ENCODE measurements around the gene SIGLECL1. TPM values are rescaled to one million over a fixed set of nuclear protein-coding genes. Genes with fewer than 3 reads are reported as not detected.
"Not testable (repeated sequence)": the region's sequence is repeated elsewhere in the genome, so short reads cannot be mapped to it uniquely, and the experiment has no call there.

SIGLECL1 gene
- not detected in 2 replicates for total RNA-seq (2014; rRNA removed; shearing (Covaris generic))

- H3K27ac ChIP-seq, result no peak within 1 kb of the TSS
- peak; percentile 11 to 12 for DNase-seq
- no peaks in the 10 kb centered on the region for H3K27me3 ChIP-seq
- no peaks in the 10 kb centered on the region for H3K9me3 ChIP-seq (replicated peaks)
- no peak within 1 kb of the TSS for H3K4me3 ChIP-seq
- H3K36me3 ChIP-seq, result no peaks in the 10 kb centered on the region
- H3K4me1 ChIP-seq, result no peaks in the 10 kb centered on the region
Measured at GRCh38 chr19:51250786-51251467, at the start of gene SIGLECL1. SIGLECL1 (plus strand) TSS chr19:51251080; CDS start chr19:51264073, 12,993 bp downstream.

- Histone ChIP-seq H3K27me3 (0 out of 2 replicates have a peak, but pooled peaks cover 5% of the 10 kb centered on the region), H3K4me3 (no peak overlapping the region)
- DNase-seq, result no peak
Measured at GRCh38 chr19:51201712-51202111, 49.2 kb upstream of the SIGLECL1 start.

GRCh38 chr19:51203916-51204315 is 47.0 kb upstream of the SIGLECL1 start:
- Histone ChIP-seq H3K27me3 (0 out of 2 replicates have a peak, but pooled peaks cover 5% of the 10 kb centered on the region), H3K9me3 (replicated peaks) (no peaks in the 10 kb centered on the region)
- DNase-seq, result no peak

More at GRCh38 chr19:51201712-51202111, 49.2 kb upstream of the SIGLECL1 start:
- Histone ChIP-seq H3K27ac (no peak overlapping the region), H3K9me3 (replicated peaks) (no peaks in the 10 kb centered on the region), H3K36me3 (no peaks in the 10 kb centered on the region), H3K4me1 (no peaks in the 10 kb centered on the region)

GRCh38 chr19:51204321-51204720 is 46.6 kb upstream of the SIGLECL1 start:
- no peaks in the 10 kb centered on the region for H3K4me1 ChIP-seq
- no peaks in the 10 kb centered on the region for H3K36me3 ChIP-seq
- no peak overlapping the region for H3K27ac ChIP-seq
- no peaks in the 10 kb centered on the region for H3K9me3 ChIP-seq (replicated peaks)
- DNase-seq, result no peak
- H3K27me3 ChIP-seq, result 0 out of 2 replicates have a peak, but pooled peaks cover 5% of the 10 kb centered on the region
- H3K4me3 ChIP-seq, result no peak overlapping the region

More at GRCh38 chr19:51203916-51204315, 47.0 kb upstream of the SIGLECL1 start:
- H3K36me3 ChIP-seq, result no peaks in the 10 kb centered on the region
- H3K4me1 ChIP-seq, result no peaks in the 10 kb centered on the region
- H3K27ac ChIP-seq, result no peak overlapping the region
- no peak overlapping the region for H3K4me3 ChIP-seq

- Histone ChIP-seq H3K27me3 (no peaks in the 10 kb centered on the region), H3K9me3 (replicated peaks) (no peaks in the 10 kb centered on the region), H3K36me3 (no peaks in the 10 kb centered on the region), H3K4me3 (no peak overlapping the region), H3K4me1 (no peaks in the 10 kb centered on the region), H3K27ac (no peak overlapping the region)
- DNase-seq, result no peak
Measured at GRCh38 chr19:51207747-51208146, 43.1 kb upstream of the SIGLECL1 start.

- no peaks in the 10 kb centered on the region for H3K4me1 ChIP-seq
- no peaks in the 10 kb centered on the region for H3K27me3 ChIP-seq
- no peak overlapping the region for H3K4me3 ChIP-seq
Measured at GRCh38 chr19:51210191-51210784, 40.6 kb upstream of the SIGLECL1 start.

GRCh38 chr19:51210874-51211361 is 40.0 kb upstream of the SIGLECL1 start:
- H3K27ac ChIP-seq; H3K4me1 ChIP-seq; H3K9me3 ChIP-seq (replicated peaks); H3K27me3 ChIP-seq; H3K4me3 ChIP-seq; H3K36me3 ChIP-seq: not testable (repeated sequence)
- peak in 1 of 2 experiments; percentile 2 for DNase-seq

More at GRCh38 chr19:51210191-51210784, 40.6 kb upstream of the SIGLECL1 start:
- Histone ChIP-seq H3K27ac (no peak overlapping the region), H3K36me3 (no peaks in the 10 kb centered on the region), H3K9me3 (replicated peaks) (no peaks in the 10 kb centered on the region)
- DNase-seq, result no peak

- Histone ChIP-seq H3K27me3 (no peaks in the 10 kb centered on the region), H3K4me3 (no peak overlapping the region), H3K4me1 (no peaks in the 10 kb centered on the region), H3K27ac (no peak overlapping the region), H3K36me3 (no peaks in the 10 kb centered on the region), H3K9me3 (replicated peaks) (no peaks in the 10 kb centered on the region)
- DNase-seq, result no peak
Measured at GRCh38 chr19:51211833-51212232, 39.0 kb upstream of the SIGLECL1 start.

GRCh38 chr19:51219307-51219706 is 31.6 kb upstream of the SIGLECL1 start:
- no peak for DNase-seq
- Histone ChIP-seq H3K27me3 (no peaks in the 10 kb centered on the region), H3K9me3 (replicated peaks) (no peaks in the 10 kb centered on the region), H3K4me3 (no peak overlapping the region), H3K4me1 (no peaks in the 10 kb centered on the region), H3K36me3 (no peaks in the 10 kb centered on the region), H3K27ac (no peak overlapping the region)

- Histone ChIP-seq H3K27ac (no peak overlapping the region), H3K4me3 (no peak overlapping the region), H3K4me1 (no peaks in the 10 kb centered on the region), H3K9me3 (replicated peaks) (no peaks in the 10 kb centered on the region), H3K27me3 (no peaks in the 10 kb centered on the region), H3K36me3 (no peaks in the 10 kb centered on the region)
- DNase-seq, result no peak
Measured at GRCh38 chr19:51219971-51220370, 30.9 kb upstream of the SIGLECL1 start.

GRCh38 chr19:51220996-51221395 is 29.9 kb upstream of the SIGLECL1 start:
- Histone ChIP-seq H3K27me3 (peaks cover 2% of the 10 kb centered on the region; the same call in 1 of the 2 replicates), H3K4me1 (no peaks in the 10 kb centered on the region), H3K9me3 (replicated peaks) (no peaks in the 10 kb centered on the region), H3K36me3 (no peaks in the 10 kb centered on the region), H3K27ac (no peak overlapping the region), H3K4me3 (no peak overlapping the region)
- no peak for DNase-seq

- Histone ChIP-seq H3K36me3 (no peaks in the 10 kb centered on the region), H3K4me1 (no peaks in the 10 kb centered on the region), H3K27ac (no peak overlapping the region), H3K4me3 (no peak overlapping the region), H3K27me3 (peaks cover 2% of the 10 kb centered on the region; the same call in 1 of the 2 replicates), H3K9me3 (replicated peaks) (no peaks in the 10 kb centered on the region)
- no peak for DNase-seq
Measured at GRCh38 chr19:51224163-51224641, 26.7 kb upstream of the SIGLECL1 start.

GRCh38 chr19:51224898-51225393 is 25.9 kb upstream of the SIGLECL1 start, which contains the start of gene CD33:
CD33 (plus strand) TSS chr19:51225080; CDS start chr19:51225119, 39 bp downstream.
- not testable (repeated sequence) for H3K27ac ChIP-seq
- H3K4me3 ChIP-seq, result peak within 1 kb of the TSS; percentile 14; the same call in 1 of the 2 replicates

GRCh38 chr19:51226067-51226466 is 24.8 kb upstream of the SIGLECL1 start:
- H3K27me3 ChIP-seq, result peaks cover 2% of the 10 kb centered on the region; the same call in 1 of the 2 replicates
- no peaks in the 10 kb centered on the region for H3K9me3 ChIP-seq (replicated peaks)
- H3K36me3 ChIP-seq, result no peaks in the 10 kb centered on the region
- no peak for DNase-seq
- no peak overlapping the region for H3K27ac ChIP-seq
- H3K4me1 ChIP-seq, result no peaks in the 10 kb centered on the region
- no peak overlapping the region for H3K4me3 ChIP-seq

More at GRCh38 chr19:51224898-51225393, 25.9 kb upstream of the SIGLECL1 start, which contains the start of gene CD33:
- not testable (repeated sequence) for H3K27me3 ChIP-seq; H3K4me1 ChIP-seq; H3K9me3 ChIP-seq (replicated peaks); H3K36me3 ChIP-seq
- peak in 1 of 2 experiments; percentile 2 for DNase-seq

GRCh38 chr19:51227326-51227725 is 23.6 kb upstream of the SIGLECL1 start:
- Histone ChIP-seq H3K4me3 (no peak overlapping the region), H3K4me1 (no peaks in the 10 kb centered on the region), H3K36me3 (no peaks in the 10 kb centered on the region), H3K27me3 (peaks cover 2% of the 10 kb centered on the region; the same call in 1 of the 2 replicates), H3K27ac (no peak overlapping the region), H3K9me3 (replicated peaks) (no peaks in the 10 kb centered on the region)
- DNase-seq, result no peak

Measured in SJCRH30 (cell line).